OCI-LY3 (cell line): ENCODE results near the gene APOA5.

ENCODE experiments used
- H2AFZ ChIP-seq: fragments of 200-600, 300-600 bp; shearing (Covaris generic); 2 replicates; pipeline ENCODE4 v1.6.0; 2014; ENCODE audit warnings: antibody characterized with exemption, low read depth, low read length
- H3K27ac ChIP-seq: fragments of 200-600, 300-600 bp; sonication (generic); 2 replicates; pipeline ENCODE4 v1.5.1; 2014; ENCODE audit warnings: mild to moderate bottlenecking, low read length, moderate library complexity, mixed read lengths
- H3K27me3 ChIP-seq: fragments of 200-600, 300-600 bp; sonication (generic); 2 replicates; pipeline ENCODE4 v1.6.1; 2014; ENCODE audit warnings: low read depth, low read length, mixed read lengths
- H3K36me3 ChIP-seq: fragments of 200-600, 300-600 bp; sonication (generic); replicated peaks from 2 replicates; pipeline ENCODE3; 2014; ENCODE audit warnings: low read depth, low read length, mixed read lengths
- H3K4me1 ChIP-seq: fragments of 300-600, 200-600 bp; sonication (generic); 2 replicates; pipeline ENCODE4 v1.6.1; 2014; ENCODE audit warnings: low read length, mixed read lengths
- H3K4me2 ChIP-seq: fragments of 200-600, 300-600 bp; sonication (generic); 2 replicates; pipeline ENCODE4 v1.6.1; 2014; ENCODE audit warnings: low read length, mixed read lengths
- H3K4me3 ChIP-seq: fragments of 300-600, 200-600 bp; sonication (generic); 2 replicates; pipeline ENCODE4 v1.5.1; 2014; ENCODE audit warnings: antibody characterized with exemption, mild to moderate bottlenecking, low read length, moderate library complexity
- H3K79me2 ChIP-seq: fragments of 300-600, 200-600 bp; shearing (Covaris generic); 2 replicates; pipeline ENCODE4 v1.6.1; 2014; ENCODE audit warnings: mild to moderate bottlenecking, low read length, mixed read lengths
- H3K9ac ChIP-seq: fragments of 300-600, 200-600 bp; shearing (Covaris generic); 2 replicates; pipeline ENCODE4 v1.6.0; 2014; ENCODE audit warnings: mild to moderate bottlenecking, low read length, moderate library complexity
- H3K9me3 ChIP-seq: fragments of 200-600, 300-600 bp; shearing (Covaris generic); 2 replicates; pipeline ENCODE4 v1.6.1; 2014; ENCODE audit warnings: low read length, mixed read lengths; ENCODE audit not compliant: insufficient read depth
- H4K20me1 ChIP-seq: fragments of 200-600, 300-600 bp; sonication (generic); 2 replicates; pipeline ENCODE4 v1.6.1; 2016; ENCODE audit warnings: low read length, mixed read lengths; ENCODE audit not compliant: insufficient read depth
- CTCF ChIP-seq: fragments of 200-600, 300-600 bp; sonication (generic); IDR thresholded peaks from 2 replicates; pipeline ENCODE4 v1.5.1; 2014; ENCODE audit warnings: antibody characterized with exemption, low read length, low read depth
- EZH2phosphoT487 ChIP-seq: fragments of 200-600 bp; shearing (Covaris generic); IDR thresholded peaks from 2 replicates; pipeline ENCODE4 v1.6.1; 2018; ENCODE audit warnings: antibody characterized with exemption, mixed run types, low read depth

The APOA5 gene

GRCh38 chr11:116787436-116787785 lies 4.3 kb downstream of the APOA5 start:
- Histone ChIP-seq H3K4me2 (peak overlapping the region; percentile 86), H3K4me3 (peak overlapping the region; percentile 84), H3K27me3 (no peaks in the 10 kb centered on the region), H2AFZ (peak overlapping the region; percentile 79; the same call in 1 of the 2 replicates), H3K36me3 (peaks cover 32% of the 10 kb centered on the region), H3K27ac (no peak overlapping the region), H3K79me2 (peaks cover 13% of the 10 kb centered on the region), H3K9ac (peak overlapping the region; percentile 77), H4K20me1 (no peaks in the 10 kb centered on the region), H3K9me3 (no peaks in the 10 kb centered on the region), H3K4me1 (peaks cover 14% of the 10 kb centered on the region)
- TF ChIP-seq EZH2phosphoT487 = no peak
- no peak for TF ChIP-seq CTCF

GRCh38 chr11:116786966-116787365 lies 4.7 kb downstream of the APOA5 start:
- H3K9ac ChIP-seq = peak overlapping the region; percentile 77
- peak overlapping the region; percentile 86 for H3K4me2 ChIP-seq
- H3K4me3 ChIP-seq = peak overlapping the region; percentile 84
- no peak overlapping the region for H3K27ac ChIP-seq
- peaks cover 14% of the 10 kb centered on the region for H3K4me1 ChIP-seq
- peaks cover 13% of the 10 kb centered on the region for H3K79me2 ChIP-seq
- no peaks in the 10 kb centered on the region for H4K20me1 ChIP-seq
- H3K36me3 ChIP-seq = peaks cover 37% of the 10 kb centered on the region
- TF ChIP-seq CTCF = no peak
- no peak for TF ChIP-seq EZH2phosphoT487
- no peaks in the 10 kb centered on the region for H3K27me3 ChIP-seq
- H3K9me3 ChIP-seq = no peaks in the 10 kb centered on the region
- no peak overlapping the region for H2AFZ ChIP-seq

- no peak overlapping the region for H3K27ac ChIP-seq
- H2AFZ ChIP-seq = no peak overlapping the region
- no peaks in the 10 kb centered on the region for H3K9me3 ChIP-seq
- H3K4me3 ChIP-seq = no peak overlapping the region
- H4K20me1 ChIP-seq = no peaks in the 10 kb centered on the region
- H3K27me3 ChIP-seq = no peaks in the 10 kb centered on the region
- peaks cover 13% of the 10 kb centered on the region for H3K79me2 ChIP-seq
- H3K4me2 ChIP-seq = peak overlapping the region; percentile 86; the same call in 1 of the 2 replicates
- H3K4me1 ChIP-seq = peaks cover 10% of the 10 kb centered on the region
- H3K36me3 ChIP-seq = peaks cover 40% of the 10 kb centered on the region
- TF ChIP-seq CTCF = no peak
- no peak for TF ChIP-seq EZH2phosphoT487
- H3K9ac ChIP-seq = no peak overlapping the region
Observed at GRCh38 chr11:116786326-116786725, 5.4 kb downstream of the APOA5 start.

- no peak for TF ChIP-seq EZH2phosphoT487
- TF ChIP-seq CTCF = no peak
- no peak overlapping the region for H3K4me3 ChIP-seq
- H3K79me2 ChIP-seq = peaks cover 12% of the 10 kb centered on the region
- no peak overlapping the region for H3K27ac ChIP-seq
- no peaks in the 10 kb centered on the region for H3K9me3 ChIP-seq
- peaks cover 5% of the 10 kb centered on the region for H3K4me1 ChIP-seq
- H3K9ac ChIP-seq = no peak overlapping the region
- H3K27me3 ChIP-seq = no peaks in the 10 kb centered on the region
- no peak overlapping the region for H3K4me2 ChIP-seq
- no peak overlapping the region for H2AFZ ChIP-seq
- H3K36me3 ChIP-seq = peaks cover 71% of the 10 kb centered on the region
- H4K20me1 ChIP-seq = no peaks in the 10 kb centered on the region
Observed at GRCh38 chr11:116782728-116783127, 9.0 kb downstream of the APOA5 start.
